HG03280 (cell line): ENCODE data around the gene MYLK.

Source experiments
- ATAC-seq: cut with Tn5 transposase; IDR thresholded peaks from one replicate; pipeline ENCODE4 v1.9.1; 2021; ENCODE audit warnings: mild to moderate bottlenecking, moderate library complexity; ENCODE audit not compliant: unreplicated experiment

The MYLK gene

DNA sequence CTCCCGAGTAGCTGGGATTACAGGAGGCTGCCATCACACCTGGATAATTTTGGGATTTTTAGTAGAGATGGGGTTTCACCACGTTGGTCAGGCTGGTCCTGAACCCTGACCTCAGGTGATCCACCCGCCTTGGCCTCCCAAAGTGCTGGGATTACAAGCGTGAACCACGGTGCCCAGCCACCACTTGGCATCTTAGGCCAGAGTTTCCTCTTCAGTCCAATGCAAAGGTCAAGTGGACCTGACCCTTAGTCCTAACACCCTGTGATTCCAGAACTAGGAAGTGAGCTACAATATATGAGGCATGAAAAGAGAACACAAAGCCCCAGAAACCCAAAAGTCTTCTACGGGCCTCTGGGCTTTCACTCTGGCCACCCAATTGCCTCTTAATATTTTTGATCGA is 5.3 kb downstream of the MYLK start:
- no peak for ATAC-seq

DNA sequence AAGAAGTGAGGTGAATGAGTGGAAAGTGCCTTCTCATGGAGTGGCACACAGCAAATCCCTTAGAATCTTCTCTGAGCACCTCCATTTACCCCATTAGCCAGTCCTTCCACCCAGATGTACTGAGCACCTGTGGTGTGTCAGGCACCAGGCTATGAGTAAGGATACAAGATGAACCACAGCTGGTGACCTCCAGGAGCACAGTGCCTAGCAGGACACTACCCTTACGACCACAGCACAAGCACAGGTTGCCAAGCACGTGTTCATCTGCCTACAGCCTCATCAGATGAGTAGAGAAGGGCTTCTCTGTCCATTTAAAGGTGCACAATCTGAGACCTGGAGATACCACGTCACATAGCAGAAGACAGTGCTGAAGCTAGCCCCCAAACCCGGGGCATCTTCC is 6.2 kb downstream of the MYLK start:
- no peak for ATAC-seq

DNA sequence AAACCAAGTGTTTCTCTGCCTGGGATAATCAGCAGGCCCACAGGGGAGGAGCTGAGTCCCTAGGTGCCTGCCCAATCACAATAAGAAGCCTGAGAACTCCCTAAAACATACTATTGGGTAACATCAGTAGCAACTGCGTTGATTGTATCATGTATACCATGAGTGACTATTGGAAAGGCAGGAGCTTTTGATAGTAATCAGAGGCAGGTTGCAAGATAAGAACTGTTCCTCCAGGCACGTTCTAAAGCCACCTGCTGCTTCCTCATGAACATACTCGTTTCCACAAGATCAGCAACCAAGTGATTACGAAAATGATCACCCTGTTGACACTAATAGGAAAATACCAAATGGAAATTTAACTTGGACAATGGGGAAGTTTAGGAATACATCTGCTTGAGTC is 6.7 kb downstream of the MYLK start:
- ATAC-seq, result no peak

DNA sequence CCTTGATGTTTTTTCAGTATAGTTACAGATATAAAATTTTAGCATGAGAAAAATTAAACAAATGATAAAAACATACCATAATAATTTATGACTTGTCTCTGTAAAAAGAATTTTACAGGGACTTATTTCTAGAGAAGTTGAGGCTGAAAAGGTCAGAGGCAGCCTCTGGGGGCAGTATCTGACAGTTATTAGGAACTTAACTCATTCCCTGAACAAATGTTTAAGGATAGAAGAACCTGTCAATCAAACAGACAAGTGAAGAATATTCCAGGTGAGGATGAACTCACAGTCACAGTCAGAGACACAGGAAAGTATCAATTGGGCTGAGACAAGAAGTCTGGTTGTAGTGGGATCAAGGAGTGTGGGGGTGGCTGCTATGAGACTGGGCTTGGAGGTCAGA is 7.3 kb downstream of the MYLK start:
- no peak for ATAC-seq

DNA sequence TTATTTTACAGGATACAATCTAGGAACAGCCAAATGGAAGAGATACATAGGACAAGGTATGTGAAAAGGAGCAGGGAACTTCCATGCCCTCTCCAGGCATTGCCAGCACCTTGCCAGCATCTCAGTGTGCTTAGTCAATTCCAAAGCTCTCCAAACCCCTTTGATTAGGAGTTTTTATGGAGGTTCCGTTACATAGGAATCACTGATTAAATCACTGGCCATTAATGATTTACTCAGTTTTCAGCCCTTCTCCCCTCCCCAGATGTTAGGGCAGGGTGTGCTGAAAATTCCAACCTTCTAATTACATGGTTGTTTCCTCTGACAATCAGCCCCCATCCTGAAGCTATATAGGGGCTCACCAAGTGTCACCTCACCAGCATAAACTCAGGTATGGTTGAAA is 11.5 kb downstream of the MYLK start:
- no peak for ATAC-seq

DNA sequence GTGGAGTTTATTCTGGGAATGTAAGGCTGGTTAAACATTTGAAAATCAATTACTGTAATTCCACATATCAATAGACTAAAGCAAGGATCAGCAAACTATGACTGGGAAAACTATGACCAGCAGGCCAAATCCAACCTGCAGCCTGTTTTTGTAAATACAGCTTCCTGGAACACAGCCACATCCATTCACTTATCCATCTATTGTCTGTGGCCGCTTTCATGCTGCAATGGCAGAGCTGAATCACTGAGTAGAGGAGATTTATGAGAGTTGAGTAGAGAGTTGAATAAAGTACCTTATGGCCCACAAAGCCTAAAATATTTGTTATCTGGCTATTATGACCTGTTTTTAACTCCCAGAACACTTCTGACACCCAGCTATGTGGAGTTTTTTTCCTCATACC is 12.2 kb downstream of the MYLK start:
- no peak for ATAC-seq

DNA sequence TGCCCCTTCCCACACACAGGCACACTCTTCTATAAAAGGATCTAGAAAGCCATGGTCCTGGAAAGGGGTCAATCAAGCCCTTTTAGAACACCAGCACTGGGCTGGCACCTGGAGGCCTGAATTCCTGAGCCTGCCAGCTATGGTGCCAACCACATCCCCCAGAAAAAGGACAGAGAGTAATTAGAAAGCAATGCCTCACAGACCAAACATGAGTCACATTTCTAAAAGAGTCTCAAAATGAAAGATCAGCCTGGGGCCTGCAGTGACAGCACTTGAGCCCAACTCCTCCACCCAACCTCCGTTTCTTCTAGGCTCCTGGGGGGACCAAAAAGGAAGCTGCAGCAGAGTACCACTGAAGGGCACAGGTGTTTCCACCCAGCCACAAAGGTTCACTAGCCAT is 14.1 kb downstream of the MYLK start:
- ATAC-seq, result no peak

DNA sequence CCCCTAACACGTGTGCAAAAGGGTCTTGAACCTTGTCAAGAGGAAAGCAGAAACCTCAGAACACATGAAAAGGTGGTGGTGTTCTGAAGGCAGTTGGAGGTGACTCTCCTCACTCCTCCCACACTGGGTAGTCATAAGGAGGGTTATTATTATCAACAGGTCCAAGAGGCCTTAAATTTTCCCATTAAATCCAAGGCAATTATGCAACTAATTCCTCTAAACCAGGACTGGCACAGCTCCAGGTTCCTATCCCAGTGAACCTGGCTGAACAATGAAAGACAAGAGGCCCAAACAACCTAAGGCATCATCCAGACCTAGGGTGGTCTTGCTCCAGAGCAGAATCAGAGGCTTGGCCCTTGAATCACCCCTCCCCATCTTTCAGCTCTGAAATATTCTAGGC is 15.0 kb downstream of the MYLK start:
- ATAC-seq, result no peak

DNA sequence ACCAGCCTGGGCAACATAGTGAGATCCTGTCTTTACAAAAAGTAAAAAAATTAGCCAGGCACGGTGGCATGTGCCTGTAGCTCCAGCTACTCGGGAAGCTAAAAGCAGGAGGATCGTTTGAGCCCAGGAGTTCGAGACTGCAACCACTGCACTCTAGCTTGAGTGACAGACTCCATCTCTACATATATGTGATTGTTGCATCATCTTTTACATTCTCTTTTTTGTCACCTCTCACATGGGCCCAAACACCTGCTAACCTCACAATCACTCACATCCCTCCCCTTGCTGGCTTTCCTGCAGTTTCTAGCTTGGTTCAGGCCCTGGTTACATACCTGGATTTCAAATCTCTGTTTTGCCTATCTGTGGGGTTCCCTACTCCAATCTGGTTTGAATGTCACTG is 19.4 kb downstream of the MYLK start:
- no peak for ATAC-seq

DNA sequence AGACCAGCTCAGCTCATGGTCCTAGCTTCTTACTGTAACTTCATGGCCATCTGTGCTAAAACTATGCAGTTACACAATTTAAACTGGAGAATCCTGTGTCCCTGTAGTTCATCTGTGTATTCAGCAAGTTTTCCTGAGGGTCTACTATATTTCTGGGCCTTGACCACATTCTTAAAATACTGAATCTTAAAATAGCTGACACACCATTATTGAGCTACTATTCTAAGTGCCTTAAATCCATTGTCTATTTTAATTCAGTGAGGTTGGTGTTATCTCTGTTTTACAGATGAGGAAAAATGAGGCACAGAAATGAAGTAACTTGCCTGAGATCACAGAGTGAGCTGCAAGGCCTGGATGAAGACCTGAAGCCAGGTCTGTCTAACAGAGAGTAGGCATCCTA is 22.0 kb downstream of the MYLK start:
- no peak for ATAC-seq

DNA sequence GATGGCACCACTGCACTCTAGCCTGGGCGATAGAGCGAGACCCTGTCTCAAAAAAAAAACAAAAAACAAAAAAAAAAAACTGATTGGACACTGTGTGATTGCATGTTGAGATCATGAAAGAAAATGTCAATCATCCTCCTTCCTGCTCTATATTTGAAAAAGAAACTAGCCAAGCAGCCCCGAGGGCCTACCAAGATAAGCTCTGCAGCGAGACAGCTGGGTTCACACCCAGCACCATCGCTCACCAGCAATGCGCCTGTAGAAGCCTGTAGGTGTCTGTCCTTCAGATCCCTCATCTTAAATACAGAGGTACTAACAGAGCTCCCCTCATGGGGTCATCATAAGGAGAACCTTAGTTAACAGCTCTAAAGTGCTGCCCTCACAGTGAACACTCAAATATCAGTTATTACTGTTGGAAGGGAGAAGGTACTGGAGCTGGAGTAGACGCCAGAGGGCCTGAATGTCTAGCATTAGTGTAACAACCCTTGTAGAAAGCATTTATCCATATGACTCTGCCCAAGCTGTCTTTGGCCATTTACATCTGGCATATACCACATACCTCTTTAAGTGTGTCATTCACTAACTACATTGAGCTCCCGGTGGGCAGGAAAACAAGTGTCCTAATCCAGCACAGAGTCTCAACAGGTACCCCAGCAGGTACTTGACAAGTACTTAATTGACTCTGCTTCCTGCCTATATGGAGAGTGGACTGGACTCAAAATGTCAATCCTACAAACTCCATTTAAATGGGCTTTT is 22.9 kb downstream of the MYLK start:
- no peak for ATAC-seq

DNA sequence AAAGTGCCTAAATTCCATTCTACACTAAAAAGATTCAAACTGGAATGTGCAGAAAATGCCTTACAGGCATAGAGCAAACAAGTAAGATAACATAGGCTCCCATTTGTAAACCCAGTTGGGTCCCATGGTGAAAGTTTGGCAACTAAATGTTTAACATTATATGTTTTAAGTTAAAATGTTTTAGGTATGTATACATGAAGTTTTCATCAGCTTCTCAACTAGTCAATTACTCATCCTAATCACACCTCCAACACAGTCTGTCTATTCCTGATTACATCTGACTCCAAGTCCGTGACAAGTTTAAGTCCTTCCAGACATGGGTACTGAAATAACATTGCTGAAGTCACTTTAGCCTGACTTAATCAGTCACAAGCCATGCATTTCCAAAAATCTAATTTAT is 25.0 kb downstream of the MYLK start:
- no peak for ATAC-seq

DNA sequence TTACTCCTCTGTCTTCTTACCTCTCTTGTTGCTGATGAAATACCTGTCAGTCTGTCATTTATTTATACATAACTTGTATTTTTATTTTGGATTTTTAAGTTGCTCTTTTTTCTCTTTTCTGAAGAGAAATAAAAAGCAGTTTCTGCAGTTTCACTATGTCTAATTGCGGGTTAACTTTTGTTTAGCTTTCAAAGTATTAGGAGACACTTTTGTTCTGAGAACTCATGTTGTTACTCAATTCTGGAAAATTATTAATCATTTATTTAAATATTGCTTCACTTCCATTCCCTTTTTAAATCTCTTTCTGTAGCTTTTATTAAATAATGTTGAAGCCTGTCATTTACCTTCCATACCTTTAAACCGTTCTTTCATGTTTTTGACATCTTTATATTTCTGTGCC is 29.2 kb downstream of the MYLK start:
- ATAC-seq, result no peak

DNA sequence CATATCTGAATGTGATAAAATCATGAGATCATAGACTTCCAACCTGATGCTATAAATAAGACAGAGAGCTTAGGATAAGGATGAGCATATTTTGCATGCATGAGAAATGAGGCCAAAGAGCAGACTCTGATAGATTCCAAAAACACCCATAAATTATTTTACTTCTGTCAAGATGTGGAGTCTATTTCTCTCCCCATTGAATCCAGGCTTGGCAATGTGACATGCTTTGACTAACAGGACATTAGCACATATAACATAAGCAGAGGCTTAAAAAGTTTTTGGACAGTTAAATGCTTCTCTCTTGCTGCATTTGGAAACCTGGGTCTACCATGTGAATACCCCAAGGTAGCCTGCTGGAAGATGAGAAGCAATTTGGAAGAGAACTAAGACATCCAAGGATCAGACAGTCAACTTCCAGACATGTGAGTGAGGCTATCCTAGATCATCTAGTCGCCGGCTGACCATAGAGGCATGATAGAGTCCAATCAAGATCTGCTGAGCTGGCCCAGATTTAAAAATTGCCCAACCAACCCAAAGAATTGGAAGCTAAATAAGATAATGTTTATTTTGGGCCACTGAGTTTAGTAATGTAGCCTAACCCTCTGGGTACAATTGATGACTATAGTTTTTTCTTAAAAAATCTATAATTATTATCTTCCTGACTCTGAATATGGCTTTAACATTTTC is 30.3 kb downstream of the MYLK start:
- ATAC-seq, result no peak

DNA sequence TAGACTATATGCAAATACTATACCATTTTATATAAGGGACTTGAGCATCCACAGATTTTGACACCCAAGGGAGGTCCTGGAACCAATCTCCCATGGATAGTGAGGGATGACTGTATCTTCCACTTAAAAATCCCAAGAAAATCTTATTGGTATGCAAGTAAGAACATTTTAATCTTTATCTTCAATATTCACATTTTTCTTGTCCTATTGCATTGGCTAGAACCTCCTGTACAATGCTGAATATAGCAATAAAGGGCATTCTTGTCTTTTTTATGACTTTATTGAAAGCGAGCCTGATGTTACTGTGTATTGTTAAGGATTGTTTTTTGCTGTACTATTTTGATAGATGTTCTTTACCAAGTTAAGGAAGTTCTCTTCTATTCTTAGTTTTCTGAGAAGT is 36.9 kb downstream of the MYLK start:
- ATAC-seq, result no peak

DNA sequence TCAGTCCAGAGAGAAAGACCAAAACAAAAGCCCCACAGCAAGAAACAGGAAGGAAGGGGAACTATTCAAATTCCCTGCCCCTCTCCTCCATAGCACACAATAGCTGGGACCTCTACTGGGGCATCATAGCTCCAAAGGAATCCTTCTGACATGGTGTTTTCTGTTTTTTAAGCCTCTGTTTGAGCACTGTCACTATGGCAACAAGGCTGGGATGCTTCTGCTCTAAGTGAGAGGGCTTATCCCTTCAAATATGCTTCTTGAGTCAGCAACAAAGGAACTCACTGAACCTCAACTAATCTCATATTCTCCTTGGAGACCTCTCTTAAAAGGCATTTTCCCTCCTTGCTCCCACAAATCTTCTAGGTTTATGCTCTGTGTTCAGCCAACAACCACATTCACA is 40.5 kb downstream of the MYLK start:
- ATAC-seq, result no peak

DNA sequence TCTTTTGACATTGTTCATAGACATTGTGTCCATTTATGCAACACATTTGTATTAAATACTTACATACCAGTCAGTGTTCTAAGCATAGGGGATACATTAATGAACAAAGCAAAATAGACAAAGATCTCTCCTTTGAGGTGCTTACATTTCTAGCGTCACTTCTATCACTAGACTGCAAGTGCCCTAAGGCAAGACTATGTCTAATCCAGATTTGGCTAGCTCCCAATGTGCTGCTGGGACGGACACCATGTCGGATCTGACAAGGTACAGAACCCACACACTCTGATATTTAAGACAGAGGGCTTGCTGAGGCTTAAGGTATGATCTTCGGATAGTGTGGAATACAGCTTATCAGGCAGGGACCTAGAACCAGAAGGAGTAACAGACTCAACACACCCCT is 41.4 kb downstream of the MYLK start:
- ATAC-seq, result no peak

DNA sequence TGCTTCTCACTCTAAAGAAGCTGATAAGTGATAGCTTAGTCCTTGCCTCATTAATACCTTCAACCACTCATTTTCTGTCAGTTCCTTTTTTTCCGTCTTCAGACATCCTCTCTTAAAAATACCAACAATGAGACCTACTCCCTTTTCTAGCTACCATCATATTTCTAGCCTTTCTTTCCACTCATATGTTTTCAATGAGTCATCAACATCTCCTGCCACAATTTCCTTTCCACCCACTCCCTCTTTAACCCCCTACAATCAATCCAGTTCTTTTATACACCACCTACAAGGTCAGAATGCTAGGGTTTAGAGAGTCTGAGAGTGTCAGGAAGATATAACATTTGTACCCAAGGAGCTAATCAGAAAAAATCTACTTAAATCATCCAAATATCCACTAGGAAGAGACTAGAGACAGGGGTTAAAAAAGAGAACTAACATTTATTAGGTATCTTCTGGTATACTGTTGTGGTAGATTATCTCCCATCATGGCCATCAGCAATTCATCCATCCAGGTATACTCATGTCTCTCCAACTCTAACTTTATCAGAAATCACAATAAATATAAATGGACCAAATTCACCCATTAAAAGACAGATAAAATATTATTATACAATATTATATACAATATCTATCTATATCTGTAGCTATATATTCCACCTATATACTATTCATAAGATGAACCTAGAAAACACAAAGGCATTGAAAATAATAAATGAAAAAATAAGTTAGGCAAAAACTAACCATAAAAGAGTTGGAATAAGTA is 42.5 kb downstream of the MYLK start:
- no peak for ATAC-seq

DNA sequence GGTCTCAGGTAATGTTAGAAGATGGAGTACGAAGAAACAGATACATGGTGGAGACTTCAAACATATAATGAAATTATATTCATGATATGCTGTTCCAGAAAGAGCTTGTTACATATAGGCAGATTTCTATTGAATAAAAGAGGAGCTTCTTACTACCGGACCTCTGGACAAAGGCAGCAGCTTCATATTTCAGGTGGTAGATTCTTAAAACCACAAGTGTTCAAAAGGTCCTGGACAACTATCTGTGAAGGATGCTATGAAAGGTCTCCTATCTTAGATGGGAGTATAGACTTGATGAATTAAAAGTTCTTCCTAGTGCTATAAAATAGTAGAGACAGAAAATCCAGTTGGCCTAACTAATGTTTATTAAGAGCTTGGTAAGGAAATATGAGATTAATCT is 43.2 kb downstream of the MYLK start:
- no peak for ATAC-seq

DNA sequence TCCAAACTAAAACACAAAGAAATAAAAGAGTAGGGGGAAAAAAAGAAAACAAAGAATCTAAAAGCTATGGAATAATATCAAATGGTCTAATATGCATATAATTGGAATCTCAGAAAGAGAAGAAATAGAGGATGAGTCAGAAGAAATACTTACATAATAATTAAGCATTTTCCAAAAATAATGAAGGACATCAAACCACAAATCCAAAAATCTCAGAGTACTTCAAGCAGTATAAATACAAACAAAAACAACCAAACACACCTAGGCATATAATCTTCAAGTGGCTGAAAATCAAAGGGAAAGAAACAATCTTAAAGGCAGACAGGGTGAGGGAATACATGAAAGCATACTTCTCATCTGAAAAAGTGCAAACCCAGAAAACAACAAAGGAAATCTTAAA is 46.3 kb downstream of the MYLK start:
- ATAC-seq, result no peak

DNA sequence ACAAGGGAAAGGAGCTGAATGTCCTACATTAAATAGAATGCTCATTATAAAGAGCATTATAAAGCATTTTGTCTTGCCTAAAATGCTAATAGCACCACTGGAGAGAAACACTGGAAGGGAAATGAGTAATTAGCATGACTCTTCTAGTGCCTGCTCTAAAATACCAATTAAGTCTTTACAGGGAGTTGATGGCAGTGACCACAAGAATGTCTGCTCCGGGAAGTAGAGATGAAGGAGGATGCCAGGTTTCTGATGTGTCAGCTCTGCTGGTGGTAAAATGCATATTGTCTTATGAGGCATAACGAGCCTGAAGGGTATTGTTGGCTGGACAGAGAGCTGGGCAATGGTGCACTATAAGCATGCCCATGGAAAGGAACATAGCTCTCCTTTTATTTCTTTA is 49.5 kb downstream of the MYLK start:
- ATAC-seq, result no peak

DNA sequence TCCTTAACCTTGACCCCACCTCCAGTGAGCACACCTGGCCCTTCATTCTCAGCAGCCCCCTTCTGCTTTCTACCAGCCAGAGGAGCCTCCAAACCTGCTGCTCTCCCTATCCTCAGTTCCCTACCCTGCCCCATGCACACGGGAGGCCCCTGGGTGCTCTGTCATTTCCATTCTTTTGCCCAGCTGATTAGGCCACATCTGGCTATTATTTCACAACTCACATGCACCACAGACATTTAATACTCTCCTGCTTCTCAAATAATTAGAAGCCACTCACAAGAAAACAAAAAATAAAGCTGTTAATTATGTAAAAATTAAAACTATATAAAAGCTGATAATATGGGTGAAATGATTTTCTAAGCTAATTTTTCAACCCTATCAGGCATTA is 50.7 kb downstream of the MYLK start:
- ATAC-seq, result no peak
